Muscle layer of colon (tissue), 2 donors: ENCODE data around the gene MEX3A.

Experiments used
- H3K27ac ChIP-seq: one replicate; pipeline ENCODE4 v1.7.0; 2013; ENCODE audit warnings: low read depth, mild to moderate bottlenecking, low read length, moderate library complexity
- H3K27me3 ChIP-seq, 2 donors: one replicate each; pipeline ENCODE4 v1.7.0; 2013; ENCODE audit warnings: low read length in 2 of 2, mild to moderate bottlenecking in 2 of 2; ENCODE audit not compliant: insufficient read depth in 2 of 2, control insufficient read depth in 1 of 2
- H3K36me3 ChIP-seq: one replicate; pipeline ENCODE4 v1.7.0; 2013; ENCODE audit warnings: mild to moderate bottlenecking, low read length; ENCODE audit not compliant: insufficient read depth
- H3K4me1 ChIP-seq: one replicate; pipeline ENCODE4 v1.7.0; 2013; ENCODE audit warnings: mild to moderate bottlenecking, low read length; ENCODE audit not compliant: insufficient read depth
- H3K4me3 ChIP-seq, 2 donors: one replicate each; pipeline ENCODE4 v1.7.0; 2013; ENCODE audit warnings: low read length in 2 of 2, low read depth in 1 of 2, mild to moderate bottlenecking in 1 of 2, moderate library complexity in 1 of 2
- H3K9ac ChIP-seq: one replicate; pipeline ENCODE4 v1.7.0; 2013; ENCODE audit warnings: low read length
- H3K9me3 ChIP-seq: one replicate; pipeline ENCODE4 v1.7.0; 2013; ENCODE audit warnings: mild to moderate bottlenecking, low read length
- donor health status: abdominal sarcoma.
- donor health status: Adenocarcinoma of cecum.

The MEX3A gene

DNA sequence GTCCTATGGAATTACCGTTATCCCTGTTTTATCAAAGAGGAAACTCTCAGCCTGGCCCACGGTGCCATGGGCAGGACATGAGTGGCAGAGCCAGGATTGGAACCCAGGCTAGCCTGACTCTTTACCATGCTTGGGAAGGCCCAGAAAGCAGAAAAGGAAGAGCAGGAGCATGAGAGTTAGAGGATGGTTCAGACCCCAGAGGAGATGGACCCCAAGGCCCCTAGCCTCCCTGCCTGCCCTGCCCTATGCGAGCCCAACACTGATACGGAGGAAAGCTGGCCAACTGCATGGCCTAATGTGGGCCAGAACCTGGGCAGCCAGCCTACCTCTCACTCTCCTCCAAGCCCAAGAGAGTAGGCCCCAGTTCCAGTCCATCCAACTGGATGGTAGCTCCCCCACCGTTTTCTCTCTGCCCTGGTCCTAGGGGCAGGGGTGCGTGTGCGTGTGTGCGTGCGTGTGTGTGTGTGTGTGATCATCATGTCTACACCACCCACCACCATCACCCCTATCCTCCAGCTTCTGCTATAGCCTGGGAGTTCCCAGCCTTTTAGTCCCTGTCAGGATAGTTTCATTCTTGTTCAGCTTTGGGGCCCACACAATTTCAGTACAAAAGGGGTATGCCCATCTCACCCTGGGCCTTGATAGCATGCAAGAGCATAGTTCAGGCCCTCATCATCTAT is 15.4 kb upstream of the MEX3A start:
- peak overlapping the region; percentile 54 for H3K9ac ChIP-seq
- no peaks in the 10 kb centered on the region for H3K9me3 ChIP-seq
- no peak overlapping the region for H3K4me3 ChIP-seq
- peak overlapping the region; percentile 21 for H3K27ac ChIP-seq
- peaks cover 34% of the 10 kb centered on the region for H3K4me1 ChIP-seq
- no peaks in the 10 kb centered on the region for H3K27me3 ChIP-seq
- no peaks in the 10 kb centered on the region for H3K36me3 ChIP-seq

GRCh38 chr1:156096640-156097391 is 14.6 kb upstream of the MEX3A start:
- Histone ChIP-seq H3K27ac (peak overlapping the region; percentile 59), H3K4me3 (peak overlapping the region in 1 of 2 donors; percentile 22), H3K9ac (peak overlapping the region; percentile 54), H3K36me3 (no peaks in the 10 kb centered on the region), H3K4me1 (peaks cover 26% of the 10 kb centered on the region), H3K27me3 (no peaks in the 10 kb centered on the region), H3K9me3 (no peaks in the 10 kb centered on the region)

- peaks cover 23% of the 10 kb centered on the region for H3K4me1 ChIP-seq
- peak overlapping the region in 1 of 2 donors; percentile 28 for H3K4me3 ChIP-seq
- H3K27ac ChIP-seq, result peak overlapping the region; percentile 59
- no peaks in the 10 kb centered on the region for H3K36me3 ChIP-seq
- H3K27me3 ChIP-seq, result no peaks in the 10 kb centered on the region
- no peak overlapping the region for H3K9ac ChIP-seq
- no peaks in the 10 kb centered on the region for H3K9me3 ChIP-seq
These were observed 13.7 kb upstream of the MEX3A start for GRCh38 chr1:156095906-156096508.

- Histone ChIP-seq H3K9ac (no peak overlapping the region), H3K36me3 (no peaks in the 10 kb centered on the region), H3K27ac (no peak overlapping the region), H3K4me1 (peaks cover 7% of the 10 kb centered on the region), H3K27me3 (no peaks in the 10 kb centered on the region), H3K4me3 (no peak overlapping the region), H3K9me3 (no peaks in the 10 kb centered on the region)
These were observed 9.3 kb upstream of the MEX3A start for GRCh38 chr1:156091610-156092009.

DNA sequence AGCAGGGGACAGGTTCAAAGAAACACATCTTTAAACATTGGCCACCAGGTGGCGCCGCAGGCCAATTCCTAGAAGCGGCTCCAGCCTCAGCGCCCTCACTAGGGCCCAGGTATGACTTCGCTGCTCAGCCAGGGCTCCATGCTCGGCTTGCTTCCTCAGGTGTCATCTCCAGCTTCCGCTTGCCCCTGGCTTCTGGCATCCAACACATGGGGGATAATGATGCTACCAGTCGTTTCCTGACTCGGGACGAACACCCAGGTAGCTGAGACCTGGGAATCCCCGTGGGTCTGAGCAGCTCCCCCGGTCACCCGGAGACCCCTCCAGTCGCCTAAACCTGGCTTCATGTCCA is 8.5 kb upstream of the MEX3A start:
- H3K9me3 ChIP-seq, result no peaks in the 10 kb centered on the region
- no peaks in the 10 kb centered on the region for H3K36me3 ChIP-seq
- no peak overlapping the region for H3K27ac ChIP-seq
- H3K4me3 ChIP-seq, result no peak overlapping the region
- no peaks in the 10 kb centered on the region for H3K27me3 ChIP-seq
- H3K4me1 ChIP-seq, result no peaks in the 10 kb centered on the region
- H3K9ac ChIP-seq, result no peak overlapping the region

DNA sequence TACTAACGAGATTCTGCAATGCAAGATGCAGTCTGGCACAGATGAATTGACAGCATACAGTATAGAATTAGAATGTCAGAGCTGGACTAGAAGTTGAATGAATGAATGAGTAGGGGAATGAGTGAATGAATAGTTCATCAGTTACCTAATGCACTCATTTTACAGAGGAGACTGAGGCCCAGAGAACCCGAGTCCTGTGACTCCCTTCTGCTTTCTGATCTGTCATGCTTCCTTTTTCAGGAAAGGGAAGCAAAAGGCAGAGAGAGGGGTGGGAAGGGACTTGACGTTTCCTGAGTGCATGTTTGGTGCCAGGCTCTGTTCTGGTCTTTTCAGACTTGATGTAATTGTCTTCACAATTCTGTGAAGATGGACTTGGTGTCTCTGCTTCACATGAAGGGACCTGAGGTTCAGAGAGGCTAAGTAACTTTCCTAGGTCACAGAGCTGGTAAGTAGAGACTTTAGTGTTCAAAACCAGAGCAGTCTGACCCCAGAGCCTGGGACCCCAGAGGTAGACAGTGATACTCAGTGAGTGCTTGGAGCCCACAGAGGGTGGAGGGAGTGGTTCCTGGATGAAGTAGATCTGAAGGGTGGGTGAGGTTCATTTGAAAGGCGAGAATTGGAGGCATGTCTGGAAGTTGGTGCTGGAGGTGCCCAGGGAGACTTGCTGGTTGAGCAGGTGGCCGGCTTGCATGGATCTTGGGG is 8.0 kb upstream of the MEX3A start:
- Histone ChIP-seq H3K9me3 (no peaks in the 10 kb centered on the region), H3K27ac (no peak overlapping the region), H3K4me3 (no peak overlapping the region), H3K27me3 (no peaks in the 10 kb centered on the region), H3K36me3 (no peaks in the 10 kb centered on the region), H3K4me1 (no peaks in the 10 kb centered on the region), H3K9ac (no peak overlapping the region)

GRCh38 chr1:156089704-156090103 is 7.4 kb upstream of the MEX3A start:
- Histone ChIP-seq H3K4me3 (no peak overlapping the region), H3K27ac (no peak overlapping the region), H3K36me3 (no peaks in the 10 kb centered on the region), H3K9me3 (no peaks in the 10 kb centered on the region), H3K27me3 (no peaks in the 10 kb centered on the region), H3K9ac (no peak overlapping the region), H3K4me1 (no peaks in the 10 kb centered on the region)

GRCh38 chr1:156086256-156086662 is 4.0 kb upstream of the MEX3A start:
- Histone ChIP-seq H3K27ac (no peak overlapping the region), H3K4me3 (no peak overlapping the region), H3K9me3 (no peaks in the 10 kb centered on the region), H3K36me3 (no peaks in the 10 kb centered on the region), H3K27me3 (no peaks in the 10 kb centered on the region), H3K9ac (no peak overlapping the region), H3K4me1 (peaks cover 8% of the 10 kb centered on the region)

DNA sequence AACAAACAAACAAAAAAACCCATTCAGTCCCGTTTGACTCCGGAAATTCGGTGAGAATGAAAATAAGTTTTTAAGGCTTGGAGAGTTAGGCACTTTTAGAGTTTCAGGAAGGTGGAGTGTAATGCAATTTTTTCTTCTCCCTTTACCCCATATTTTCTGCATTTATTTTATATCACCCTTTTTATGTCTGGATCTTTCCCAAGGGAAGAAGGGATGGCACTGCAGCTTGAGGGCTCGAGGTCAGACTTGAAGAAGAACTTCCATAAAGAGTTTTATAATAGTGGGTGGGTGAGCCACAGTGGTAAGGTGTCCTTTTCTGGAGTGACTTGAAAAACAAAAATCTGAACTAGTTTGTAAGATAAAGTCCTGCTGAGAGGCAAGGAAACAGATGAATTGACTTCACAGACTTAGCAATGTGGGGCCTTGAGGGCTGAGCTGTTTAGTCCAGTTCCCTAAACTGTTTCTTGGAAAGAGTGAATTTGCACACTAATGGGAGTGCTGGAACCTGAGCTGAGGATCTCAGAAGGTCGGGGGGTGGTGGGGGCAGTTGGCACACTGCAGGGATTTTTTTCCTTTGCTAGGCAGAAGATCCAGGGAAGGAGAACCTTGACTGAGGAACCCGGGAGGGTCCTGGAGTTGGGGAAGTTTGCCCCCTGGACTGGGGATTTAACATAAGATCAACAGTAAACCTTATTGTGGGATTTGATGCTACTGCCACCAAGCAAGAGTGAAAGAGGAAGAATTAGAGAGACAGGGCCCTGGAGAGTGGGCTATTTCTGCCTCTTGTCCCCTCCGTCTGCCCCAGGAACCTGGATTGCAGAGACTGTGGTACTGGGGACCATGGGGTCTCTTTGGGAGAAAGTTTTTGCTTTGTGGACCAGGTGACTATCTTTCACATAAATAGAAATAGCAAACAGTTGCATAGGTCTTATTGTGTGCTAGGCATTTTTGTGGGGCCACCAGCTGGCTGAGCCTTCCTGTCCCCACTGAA is 1.8 kb upstream of the MEX3A start:
- H3K27me3 ChIP-seq, result no peaks in the 10 kb centered on the region
- no peaks in the 10 kb centered on the region for H3K9me3 ChIP-seq
- H3K36me3 ChIP-seq, result no peaks in the 10 kb centered on the region
- H3K9ac ChIP-seq, result no peak overlapping the region
- no peak overlapping the region for H3K27ac ChIP-seq
- H3K4me1 ChIP-seq, result peaks cover 11% of the 10 kb centered on the region
- no peak overlapping the region for H3K4me3 ChIP-seq

- Histone ChIP-seq H3K9me3 (no peaks in the 10 kb centered on the region), H3K27me3 (no peaks in the 10 kb centered on the region), H3K36me3 (no peaks in the 10 kb centered on the region), H3K27ac (no peak overlapping the region), H3K4me3 (peak overlapping the region; percentile 60 to 72), H3K4me1 (peaks cover 11% of the 10 kb centered on the region), H3K9ac (no peak overlapping the region)
These were observed 352 bp downstream of the MEX3A start for GRCh38 chr1:156081917-156082308.
